GM21619 (cell line): ENCODE measurements around the gene SLC2A8.

Experiments used
- ATAC-seq: cut with Tn5 transposase; IDR thresholded peaks from one replicate; pipeline ENCODE4 v1.9.1; 2021; ENCODE audit not compliant: unreplicated experiment

The SLC2A8 gene

GRCh38 chr9:127426756-127427155 lies 29.8 kb downstream of the SLC2A8 start:
- no peak for ATAC-seq

- no peak for ATAC-seq
These were observed 31.4 kb downstream of the SLC2A8 start for GRCh38 chr9:127428348-127428747.

GRCh38 chr9:127430415-127430814 lies 33.4 kb downstream of the SLC2A8 start:
- no peak for ATAC-seq

- no peak for ATAC-seq
These were observed 40.7 kb downstream of the SLC2A8 start for GRCh38 chr9:127437497-127438264.

- ATAC-seq: no peak
These were observed 41.4 kb downstream of the SLC2A8 start for GRCh38 chr9:127438394-127438793.

- no peak for ATAC-seq
These were observed 47.4 kb downstream of the SLC2A8 start for GRCh38 chr9:127444283-127444920.

- no peak for ATAC-seq
These were observed 48.2 kb downstream of the SLC2A8 start for GRCh38 chr9:127444921-127445850.

- no peak for ATAC-seq
These were observed 49.1 kb downstream of the SLC2A8 start for GRCh38 chr9:127445851-127446712.

- no peak for ATAC-seq
These were observed 49.9 kb downstream of the SLC2A8 start for GRCh38 chr9:127446713-127447415.

- no peak for ATAC-seq
These were observed 50.6 kb downstream of the SLC2A8 start for GRCh38 chr9:127447416-127448111.

- ATAC-seq: no peak
These were observed 51.3 kb downstream of the SLC2A8 start for GRCh38 chr9:127448112-127448805.

- no peak for ATAC-seq
These were observed 52.5 kb downstream of the SLC2A8 start for GRCh38 chr9:127449332-127449966.

GRCh38 chr9:127450243-127450760 lies 53.3 kb downstream of the SLC2A8 start:
- no peak for ATAC-seq

GRCh38 chr9:127450830-127451607 lies 54.0 kb downstream of the SLC2A8 start, which contains the start of the genes LRSAM1 and RPL12:
Gene LRSAM1 (plus strand): TSS chr9:127451510. CDS start chr9:127454528, 3,018 bp downstream.
Gene RPL12 (minus strand): TSS chr9:127451406. CDS start chr9:127451317, 89 bp downstream.
- ATAC-seq: peak; percentile 60

- peak; percentile 15 for ATAC-seq
These were observed 54.6 kb downstream of the SLC2A8 start for GRCh38 chr9:127451608-127451857.

- peak; percentile 15 for ATAC-seq
These were observed 55.1 kb downstream of the SLC2A8 start for GRCh38 chr9:127451858-127452656.
